Ascending aorta (tissue), 1 donor: Measurements from ENCODE around the gene MAST1. TPM values are rescaled to one million over a fixed set of nuclear protein-coding genes. Genes with fewer than 3 reads are reported as not detected.

ENCODE experiments used
- total RNA-seq: library from RNA; depleted of rRNA; stranded (reverse); fragments of >200 nt; gene quantifications from one replicate; pipeline ENCODE4 v1.1.0, GENCODE V29; 2016

MAST1 gene
- total RNA-seq, 1 donor from 2014 or later, result 2.0 TPM

Other genes with a start within 250 kb of the MAST1 start
- gene ZNF490, start 227.7 kb upstream of the MAST1 start, total RNA-seq, result 27.8 TPM
- gene ZNF791, start 227.6 kb upstream of the MAST1 start, total RNA-seq, result 6.9 TPM
- gene MAN2B1, start 171.8 kb upstream of the MAST1 start, total RNA-seq, result 36.3 TPM
- gene WDR83, start 171.7 kb upstream of the MAST1 start, total RNA-seq, result 12.0 TPM
- 160 TPM for gene DHPS, start 156.6 kb upstream of the MAST1 start, total RNA-seq
- gene GNG14, start 150.5 kb upstream of the MAST1 start, total RNA-seq, result not detected
- 7.6 TPM for gene FBXW9, start 141.9 kb upstream of the MAST1 start, total RNA-seq
- gene TNPO2, start 114.6 kb upstream of the MAST1 start, total RNA-seq, result 82.6 TPM
- gene TRIR, start 103.8 kb upstream of the MAST1 start, total RNA-seq, result 338 TPM
- gene GET3, start 101.0 kb upstream of the MAST1 start, total RNA-seq, result 43.6 TPM
- gene BEST2, start 86.7 kb upstream of the MAST1 start, total RNA-seq, result not detected
- 58.5 TPM for gene HOOK2, start 63.0 kb upstream of the MAST1 start, total RNA-seq
- 3,581 TPM for gene JUNB, start 47.0 kb upstream of the MAST1 start, total RNA-seq
- 259 TPM for gene PRDX2, start 36.7 kb upstream of the MAST1 start, total RNA-seq
- gene THSD8, start 36.4 kb upstream of the MAST1 start, total RNA-seq, result not detected
- 3.4 TPM for gene RNASEH2A, start 31.9 kb upstream of the MAST1 start, total RNA-seq
- gene RTBDN, start 3.9 kb upstream of the MAST1 start, total RNA-seq, result not detected
- gene DNASE2, start 42.9 kb downstream of the MAST1 start, total RNA-seq, result 76.8 TPM
- gene KLF1, start 48.7 kb downstream of the MAST1 start, total RNA-seq, result not detected
- 20.6 TPM for gene GCDH, start 52.6 kb downstream of the MAST1 start, total RNA-seq
- not detected for gene SYCE2, start 80.8 kb downstream of the MAST1 start, total RNA-seq
- 21.3 TPM for gene FARSA, start 95.2 kb downstream of the MAST1 start, total RNA-seq
- 297 TPM for gene CALR, start 100.1 kb downstream of the MAST1 start, total RNA-seq
- gene RAD23A, start 107.3 kb downstream of the MAST1 start, total RNA-seq, result 146 TPM
- gene GADD45GIP1, start 118.7 kb downstream of the MAST1 start, total RNA-seq, result 42.7 TPM
- gene DAND5, start 131.1 kb downstream of the MAST1 start, total RNA-seq, result not detected
- gene NFIX, start 157.0 kb downstream of the MAST1 start, total RNA-seq, result 76.5 TPM